ENCODE measurements around the gene FHIP1B.
A peak's percentile ranks its signal among the peaks of the same experiment; 100 is the strongest.
"Not testable (repeated sequence)": the region's sequence is repeated elsewhere in the genome, so short reads cannot be mapped to it uniquely, and the experiment has no call there.

The FHIP1B gene

DNA sequence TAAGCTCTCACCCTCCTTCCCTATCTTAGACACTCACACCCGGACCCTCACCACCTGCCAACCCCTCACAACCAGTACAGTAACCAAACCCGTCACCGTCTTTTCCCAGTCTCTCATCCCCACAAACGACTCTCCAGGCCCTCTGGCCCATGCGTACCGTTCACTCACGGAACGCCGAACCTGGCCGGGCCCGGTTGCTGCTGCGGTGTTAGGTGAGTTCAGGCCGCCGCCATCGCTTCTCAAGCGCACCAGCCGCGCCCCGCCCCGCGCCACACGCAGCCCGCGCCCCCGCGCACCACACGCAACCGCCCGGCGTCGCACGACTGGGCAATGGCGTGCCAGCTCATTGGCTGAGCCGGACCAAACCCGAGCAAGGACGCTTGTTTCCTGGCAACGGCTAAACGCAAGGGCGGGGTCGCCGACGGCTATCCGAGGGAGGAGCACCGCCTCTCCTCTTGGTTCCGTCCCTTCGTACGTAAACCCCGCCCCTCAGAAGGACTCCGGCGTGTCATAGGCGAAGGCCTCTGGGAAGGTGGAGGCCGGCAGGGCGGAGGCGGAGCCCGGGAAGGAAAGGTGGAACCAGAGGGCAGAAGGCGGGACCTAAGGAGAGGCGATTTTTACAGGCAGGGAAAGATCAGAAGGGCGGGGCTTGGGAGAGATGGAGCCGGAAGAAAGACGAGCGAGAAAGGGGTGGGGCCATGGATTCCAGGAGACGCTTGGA, at the start of gene FHIP1B:
Gene FHIP1B, minus strand, starts transcription at position 250 of the 721 bp plus-strand sequence. CDS start 10,120 bp downstream, outside the sequence.
- peak; percentile 100 for DNase-seq

DNA sequence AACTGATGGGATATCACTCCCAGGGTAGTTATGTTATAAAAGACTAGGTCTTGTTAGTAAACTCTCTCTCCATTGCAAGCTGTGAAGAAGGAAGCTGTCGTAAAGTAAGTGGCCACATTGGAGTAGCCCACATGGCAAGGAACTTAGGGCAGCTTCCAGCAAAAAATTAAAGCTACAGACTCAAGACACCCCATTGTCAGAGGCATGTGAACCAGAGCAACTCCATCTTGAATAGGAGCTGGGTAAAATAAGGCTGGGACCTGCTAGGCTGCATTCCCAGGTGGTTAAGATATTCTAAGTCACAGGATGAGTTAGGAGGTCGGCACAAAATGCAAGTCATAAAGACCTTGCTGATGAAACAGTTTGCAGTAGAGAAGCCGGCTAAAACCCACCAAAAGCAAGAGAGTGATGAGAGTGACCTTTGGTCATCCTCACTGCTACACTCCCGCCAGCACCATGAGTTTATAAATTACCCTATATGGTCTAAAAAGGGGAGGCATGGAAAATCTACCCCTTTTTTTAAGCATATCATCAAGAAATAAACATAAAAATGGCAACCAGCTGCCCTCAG, 49.1 kb upstream of the FHIP1B start:
- no peak for DNase-seq

GRCh38 chr11:6280809-6281208, 46.4 kb upstream of the FHIP1B start:
- DNase-seq = not testable (repeated sequence)

- no peak for DNase-seq
Measured at GRCh38 chr11:6273188-6273587, 38.8 kb upstream of the FHIP1B start.

- DNase-seq = no peak
Measured at GRCh38 chr11:6271598-6271997, 37.2 kb upstream of the FHIP1B start.

DNA sequence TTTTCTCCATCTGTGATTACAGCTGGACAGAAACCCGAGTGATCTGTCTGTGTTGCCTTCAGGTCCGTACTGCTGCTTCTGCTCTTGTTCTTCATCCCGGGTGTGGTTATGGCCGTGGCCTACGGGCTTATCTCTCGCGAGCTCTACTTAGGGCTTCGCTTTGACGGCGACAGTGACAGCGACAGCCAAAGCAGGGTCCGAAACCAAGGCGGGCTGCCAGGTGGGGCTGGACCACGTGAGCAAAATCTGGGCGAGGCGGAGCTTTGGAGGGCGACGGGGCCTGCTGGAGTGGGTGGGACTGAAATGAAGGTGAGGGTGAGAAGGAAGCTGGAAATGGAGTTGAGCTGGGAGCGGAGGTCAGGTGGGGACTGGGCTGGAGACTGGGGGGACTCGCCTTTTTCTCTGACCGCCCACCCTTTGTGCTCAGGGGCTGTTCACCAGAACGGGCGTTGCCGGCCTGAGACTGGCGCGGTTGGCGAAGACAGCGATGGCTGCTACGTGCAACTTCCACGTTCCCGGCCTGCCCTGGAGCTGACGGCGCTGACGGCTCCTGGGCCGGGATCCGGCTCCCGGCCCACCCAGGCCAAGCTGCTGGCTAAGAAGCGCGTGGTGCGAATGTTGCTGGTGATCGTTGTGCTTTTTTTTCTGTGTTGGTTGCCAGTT, 36.3 kb upstream of the FHIP1B start:
- DNase-seq = no peak

DNA sequence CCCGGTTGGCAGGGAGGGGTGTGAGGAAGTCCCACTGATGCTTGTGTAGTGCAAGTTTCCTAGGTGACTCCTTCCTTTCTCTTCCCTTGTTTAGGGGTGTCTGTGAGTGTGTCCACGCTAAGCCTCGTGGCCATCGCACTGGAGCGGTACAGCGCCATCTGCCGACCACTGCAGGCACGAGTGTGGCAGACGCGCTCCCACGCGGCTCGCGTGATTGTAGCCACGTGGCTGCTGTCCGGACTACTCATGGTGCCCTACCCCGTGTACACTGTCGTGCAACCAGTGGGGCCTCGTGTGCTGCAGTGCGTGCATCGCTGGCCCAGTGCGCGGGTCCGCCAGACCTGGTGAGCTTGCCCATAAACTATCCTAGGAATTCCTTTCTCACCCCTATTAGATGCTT, 35.6 kb upstream of the FHIP1B start:
- no peak for DNase-seq

GRCh38 chr11:6268820-6269219, 34.4 kb upstream of the FHIP1B start:
- DNase-seq = no peak

DNA sequence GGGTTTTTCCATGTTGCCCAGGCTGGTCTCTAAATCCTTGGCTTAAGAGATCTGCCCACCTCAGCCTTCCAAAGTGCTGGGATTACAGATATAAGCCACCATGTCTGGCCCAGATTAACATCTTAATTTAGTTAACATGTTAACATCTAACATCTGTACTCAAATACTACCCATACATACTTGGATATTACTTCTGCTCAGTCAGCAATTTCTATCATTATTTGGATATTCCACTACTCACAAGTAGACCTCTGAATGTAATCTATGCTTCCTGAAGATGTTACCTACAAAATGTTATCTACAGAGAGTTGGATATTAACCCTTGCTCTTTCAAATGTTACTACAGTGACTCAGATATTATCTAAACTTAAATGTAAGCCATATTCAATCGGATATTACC, 29.2 kb upstream of the FHIP1B start:
- DNase-seq = no peak

DNA sequence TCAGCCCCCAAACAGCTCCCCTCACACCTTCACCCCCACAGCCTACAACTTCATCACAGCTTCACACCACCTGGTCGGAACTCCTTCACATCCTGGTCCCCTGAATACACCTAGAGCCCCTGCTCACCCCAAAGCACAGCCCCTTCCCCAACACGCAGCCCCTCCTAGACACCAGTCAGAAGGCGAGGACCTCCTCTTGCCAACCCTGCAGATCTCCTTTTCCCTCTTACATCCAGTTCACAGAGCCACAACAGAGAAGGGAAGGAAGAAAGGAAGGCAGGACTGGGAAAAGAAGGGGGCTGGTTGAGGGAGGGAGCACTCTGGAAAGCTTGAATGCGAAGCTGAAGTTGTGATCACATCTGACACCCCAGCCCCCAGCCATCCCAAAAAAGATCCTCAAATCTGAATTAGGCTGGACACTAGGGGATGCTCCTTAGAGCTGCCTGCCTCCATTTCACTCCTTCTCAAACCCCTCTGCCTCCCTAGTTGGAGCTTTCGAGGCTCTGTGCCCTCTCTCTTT, 25.8 kb upstream of the FHIP1B start:
- no peak for DNase-seq

DNA sequence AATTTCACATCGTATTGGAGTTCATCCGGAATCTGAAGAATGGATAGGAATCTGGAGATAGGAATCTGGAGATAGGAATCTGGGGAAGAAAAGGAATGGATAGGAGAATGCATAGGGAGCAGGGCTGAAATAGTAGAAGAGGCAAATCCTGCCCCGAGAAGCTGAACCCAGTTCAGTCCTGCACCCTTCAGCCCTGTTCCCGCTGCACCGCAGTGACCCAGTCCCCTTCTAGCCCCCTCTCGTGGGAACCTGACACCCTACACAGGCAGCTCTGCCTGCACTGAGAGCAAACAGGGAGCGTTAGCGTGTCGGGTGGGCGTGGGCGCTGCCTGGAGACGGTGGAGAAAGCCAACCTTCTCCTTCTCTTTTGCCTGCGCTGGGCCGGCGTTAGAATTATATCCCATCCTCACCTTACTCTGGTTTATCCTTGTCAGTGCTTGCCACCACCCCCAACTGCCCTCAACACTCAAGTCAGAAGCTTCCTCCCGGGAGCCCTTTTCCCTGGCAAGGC, 24.2 kb upstream of the FHIP1B start:
- DNase-seq = no peak

DNA sequence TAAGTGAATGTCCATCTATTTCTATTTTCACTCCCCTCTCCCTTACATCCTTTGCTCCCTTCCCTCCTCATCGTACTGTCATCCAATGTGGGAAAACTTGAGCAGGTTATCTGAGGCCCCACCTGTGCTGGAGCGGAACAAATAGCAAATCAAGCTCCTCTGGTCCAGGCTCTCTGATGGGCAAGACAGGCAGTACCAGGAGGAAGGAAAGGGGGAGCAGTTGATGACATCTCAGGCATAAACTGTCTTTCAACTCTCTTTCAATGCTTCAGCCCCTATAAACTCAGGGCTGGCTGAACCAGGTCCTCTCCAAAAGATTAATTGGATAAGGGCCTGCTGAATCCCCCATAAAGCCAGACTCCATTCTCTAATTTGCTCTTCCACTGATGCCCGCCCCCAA, 23.7 kb upstream of the FHIP1B start:
- no peak for DNase-seq

GRCh38 chr11:6253197-6253596, 18.8 kb upstream of the FHIP1B start:
- no peak for DNase-seq

DNA sequence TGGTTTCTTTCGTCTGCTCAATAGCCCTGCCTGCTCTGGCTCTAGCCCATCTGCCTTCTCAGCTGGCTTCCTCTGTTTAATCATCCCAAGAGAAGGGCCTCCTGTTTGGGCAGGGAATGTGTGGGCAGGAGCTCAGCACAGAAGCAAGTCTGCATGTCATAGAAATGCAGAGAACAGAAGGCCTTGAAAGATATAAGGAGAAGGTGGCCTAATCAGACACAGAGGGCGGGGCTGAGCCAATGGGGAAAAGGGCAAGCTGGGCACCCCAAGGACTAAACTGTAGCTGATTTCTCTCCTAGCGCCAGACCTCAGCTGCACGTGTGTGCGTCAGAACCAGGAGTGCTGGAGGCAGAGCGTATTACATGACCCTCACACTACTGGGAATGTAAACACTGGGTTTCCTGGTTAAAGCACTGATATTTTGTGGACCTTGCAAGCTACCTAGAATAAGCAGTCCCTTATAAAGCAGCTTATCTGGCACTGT, 17.6 kb upstream of the FHIP1B start:
- DNase-seq = no peak

DNA sequence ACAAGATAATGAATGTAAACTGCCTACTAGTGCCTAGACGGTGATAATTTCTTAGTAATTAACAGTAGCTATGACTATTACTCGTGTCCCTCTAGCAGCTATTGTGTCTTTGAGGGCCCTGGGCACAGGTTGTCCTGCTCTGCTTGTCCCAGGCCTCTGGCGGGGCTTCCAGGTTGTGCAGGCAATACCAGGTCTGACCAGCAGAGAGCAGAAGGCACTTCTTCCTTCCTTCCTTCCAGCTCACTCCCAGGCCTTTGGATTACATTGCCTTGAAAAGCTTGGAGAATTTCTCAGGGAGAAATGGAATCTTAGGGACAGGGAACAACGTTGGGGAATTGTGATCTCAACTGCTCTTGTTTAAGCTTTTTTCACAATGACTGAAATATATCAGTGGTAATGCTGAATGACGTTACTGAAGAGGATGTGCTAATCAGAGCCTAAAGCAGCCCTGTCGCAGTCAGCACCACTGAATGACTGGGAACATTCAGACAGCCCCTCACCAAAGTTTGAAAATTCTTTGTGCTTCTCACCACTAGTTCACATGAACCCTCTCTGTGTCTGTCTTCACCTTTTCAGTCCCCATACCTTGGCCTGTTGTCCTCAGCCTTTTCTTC, 16.8 kb upstream of the FHIP1B start:
- peak; percentile 48 for DNase-seq

DNA sequence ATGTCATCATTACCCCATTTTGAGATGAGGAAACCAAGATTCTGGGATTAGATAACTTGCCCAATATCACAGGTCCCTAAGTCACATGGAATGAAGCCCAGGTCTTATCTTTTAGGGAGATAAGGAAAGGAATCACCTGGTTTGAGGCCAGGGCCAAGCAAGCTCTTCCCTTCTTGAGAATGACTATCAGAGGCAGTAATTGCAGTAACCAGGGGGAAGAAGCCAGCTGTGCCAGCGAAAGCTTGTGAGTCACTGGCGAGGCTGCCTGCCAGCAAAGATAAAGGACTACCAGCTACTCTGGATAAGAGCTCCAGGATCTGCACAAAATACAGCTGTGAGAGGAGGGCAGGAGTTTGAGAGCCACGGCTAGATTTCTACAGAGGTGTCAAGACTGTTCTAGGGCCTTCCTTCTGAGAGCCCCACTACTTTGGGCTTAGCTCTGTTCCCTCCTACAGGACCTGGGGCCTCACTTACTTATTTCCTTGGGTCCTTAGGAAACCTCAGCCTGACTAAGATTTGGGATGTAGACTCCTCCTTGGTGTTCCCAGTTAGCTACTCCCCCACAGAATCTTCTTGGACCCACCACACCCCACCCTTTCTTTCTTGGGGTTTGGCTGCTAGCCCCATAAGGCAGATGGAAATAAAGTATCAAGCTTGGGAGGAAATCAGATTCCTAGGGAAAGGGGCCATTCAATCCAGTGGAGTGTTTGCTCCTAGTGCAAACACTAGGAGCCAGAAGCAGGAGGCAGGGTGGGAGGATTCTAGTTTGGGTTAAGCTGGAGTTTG, 15.5 kb upstream of the FHIP1B start:
- DNase-seq = no peak

DNA sequence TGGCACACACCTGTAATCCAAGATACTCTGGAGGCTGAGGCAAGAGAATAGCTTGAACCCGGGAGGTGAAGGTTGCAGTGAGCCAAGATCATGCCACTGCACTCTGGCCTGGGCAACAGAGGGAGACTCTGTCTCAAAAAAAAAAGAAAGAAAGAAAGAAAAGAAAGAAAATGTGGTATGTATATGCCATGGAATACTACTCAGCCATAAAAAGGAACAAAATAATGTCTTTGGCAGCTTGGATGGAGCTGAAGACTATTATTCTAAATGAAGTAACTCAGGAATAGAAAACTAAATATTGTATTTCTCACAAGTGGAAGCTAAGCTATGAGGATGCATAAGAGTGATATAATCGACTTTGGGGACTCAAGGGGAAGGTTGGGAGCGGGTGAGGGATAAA, 14.5 kb upstream of the FHIP1B start:
- DNase-seq = not testable (repeated sequence)

DNA sequence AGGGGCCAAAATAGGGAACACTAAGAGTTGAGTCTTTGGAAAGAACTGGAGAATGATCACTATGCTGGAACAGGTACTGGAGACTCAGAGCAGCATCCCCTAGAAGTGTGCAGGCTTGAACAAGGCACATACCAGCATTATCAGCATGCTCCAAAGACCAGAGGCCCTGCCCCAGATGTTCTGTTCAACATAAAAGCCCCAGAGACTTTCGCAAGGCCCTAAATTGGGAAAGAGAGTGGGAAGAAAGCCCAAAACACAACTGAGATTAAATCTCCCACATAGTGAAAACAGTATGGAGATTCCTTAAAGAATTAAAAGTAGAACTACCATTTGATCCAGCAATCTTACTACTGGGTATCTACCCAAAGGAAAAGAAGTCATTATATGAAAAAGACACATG, 13.8 kb upstream of the FHIP1B start:
- DNase-seq = no peak

DNA sequence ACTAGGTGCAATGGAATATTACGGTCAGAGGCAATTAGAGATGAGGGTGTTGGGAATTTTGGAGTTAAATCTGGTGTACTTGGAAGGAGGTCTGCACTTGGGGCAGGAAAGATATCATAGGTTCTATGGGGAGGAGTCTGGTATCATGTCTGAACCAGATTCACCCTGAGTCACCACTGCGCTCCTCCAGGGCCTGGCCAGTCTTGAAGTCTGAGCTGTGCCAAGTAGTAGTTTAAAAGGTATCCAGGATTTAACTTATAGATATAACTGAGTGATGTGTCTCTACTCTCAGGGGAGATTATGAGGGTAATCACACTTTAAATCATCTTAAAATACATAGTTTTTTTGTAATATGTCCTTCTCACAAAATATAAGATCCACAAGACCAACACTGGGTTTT, 11.1 kb upstream of the FHIP1B start:
- no peak for DNase-seq

- no peak for DNase-seq
Measured at GRCh38 chr11:6241316-6241715, 6.9 kb upstream of the FHIP1B start.

- no peak for DNase-seq
Measured at GRCh38 chr11:6240781-6241180, 6.3 kb upstream of the FHIP1B start.

DNA sequence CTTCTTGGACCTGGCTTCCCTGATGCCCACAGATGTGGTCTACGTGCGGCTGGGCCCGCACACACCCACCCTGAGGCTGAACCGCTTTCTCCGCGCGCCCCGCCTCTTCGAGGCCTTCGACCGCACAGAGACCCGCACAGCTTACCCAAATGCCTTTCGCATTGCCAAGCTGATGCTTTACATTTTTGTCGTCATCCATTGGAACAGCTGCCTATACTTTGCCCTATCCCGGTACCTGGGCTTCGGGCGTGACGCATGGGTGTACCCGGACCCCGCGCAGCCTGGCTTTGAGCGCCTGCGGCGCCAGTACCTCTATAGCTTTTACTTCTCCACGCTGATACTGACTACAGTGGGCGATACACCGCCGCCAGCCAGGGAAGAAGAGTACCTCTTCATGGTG, 5.7 kb upstream of the FHIP1B start:
- no peak for DNase-seq
